CD14-positive monocyte (primary cell): ENCODE results near the gene SLC4A7. TPM values are rescaled to one million over a fixed set of nuclear protein-coding genes. Genes with fewer than 3 reads are reported as not detected.

ENCODE experiments used
- DNase-seq, 3 donors: peaks; one replicate each; pipeline ENCODE4 v3.0.0-alpha.2; 2011 to 2022
- H2AFZ ChIP-seq: 2 replicates; pipeline ENCODE4 v1.6.0; 2012; ENCODE audit warnings: mild to moderate bottlenecking, low read depth, low read length, inconsistent platforms; ENCODE audit not compliant: insufficient read depth, poor library complexity, severe bottlenecking
- H3K27ac ChIP-seq, 2 donors: 1 replicate in 1 of 2; 2 replicates in 1 of 2; pipeline ENCODE4 v1.5.1; 2012 to 2013; ENCODE audit warnings: low read length in 2 of 2, control low read depth in 1 of 2, inconsistent platforms in 1 of 2, low read depth in 1 of 2, mild to moderate bottlenecking in 1 of 2
- H3K27me3 ChIP-seq, 2 donors: one replicate each; pipeline versions ENCODE4 v1.6.0 to v1.6.1; 2011 to 2013; ENCODE audit warnings: low read length in 2 of 2; ENCODE audit not compliant: control insufficient read depth in 2 of 2, insufficient read depth in 2 of 2
- H3K36me3 ChIP-seq, 2 donors: replicated peaks in 1 of 2; 1 replicate in 1 of 2; 2 replicates in 1 of 2; pipeline versions ENCODE4 v1.5.1 to v1.6.1; 2012 to 2013; ENCODE audit warnings: low read length in 2 of 2, control low read depth in 1 of 2, inconsistent platforms in 1 of 2, mild to moderate bottlenecking in 1 of 2; ENCODE audit not compliant: insufficient read depth in 2 of 2, control insufficient read depth in 1 of 2
- H3K4me1 ChIP-seq, 2 donors: 1 replicate in 1 of 2; 2 replicates in 1 of 2; pipeline versions ENCODE4 v1.5.1 to v1.6.1; 2012 to 2013; ENCODE audit warnings: low read length in 2 of 2, control low read depth in 1 of 2, inconsistent platforms in 1 of 2, mild to moderate bottlenecking in 1 of 2, moderate library complexity in 1 of 2; ENCODE audit not compliant: insufficient read depth in 2 of 2, control insufficient read depth in 1 of 2
- H3K4me2 ChIP-seq: replicated peaks from 2 replicates; pipeline ENCODE3; 2012; ENCODE audit warnings: low read length, moderate library complexity, mild to moderate bottlenecking; ENCODE audit not compliant: poor library complexity, severe bottlenecking; ENCODE audit errors: extremely low read depth
- H3K4me3 ChIP-seq, 3 experiments: fragments of 200-600 bp in 1 of 3; sonication (generic) in 1 of 3; replicated peaks in 1 of 3; 1 replicate in 2 of 3; 2 replicates in 1 of 3; pipeline ENCODE4 v1.5.1; 2011 to 2013; ENCODE audit warnings: low read length in 3 of 3, mild to moderate bottlenecking in 3 of 3, control low read depth in 2 of 3, low read depth in 2 of 3, inconsistent platforms in 1 of 3, moderate library complexity in 1 of 3
- H3K79me2 ChIP-seq: 2 replicates; pipeline ENCODE4 v1.6.0; 2012; ENCODE audit warnings: mild to moderate bottlenecking, control low read depth, inconsistent platforms, low read length, moderate library complexity; ENCODE audit not compliant: insufficient read depth
- H3K9ac ChIP-seq: 2 replicates; pipeline ENCODE4 v1.6.0; 2017; ENCODE audit warnings: low read length, mild to moderate bottlenecking; ENCODE audit not compliant: insufficient read depth, poor library complexity, severe bottlenecking
- H3K9me3 ChIP-seq, 2 donors: replicated peaks in 1 of 2; 1 replicate in 1 of 2; 2 replicates in 1 of 2; pipeline versions ENCODE4 v1.5.1 to v1.6.1; 2012 to 2013; ENCODE audit warnings: low read length in 2 of 2, control low read depth in 1 of 2; ENCODE audit not compliant: control insufficient read depth in 1 of 2, insufficient read depth in 1 of 2
- H4K20me1 ChIP-seq: 2 replicates; pipeline ENCODE4 v1.6.0; 2012; ENCODE audit warnings: mild to moderate bottlenecking, low read length, control low read depth, moderate library complexity; ENCODE audit not compliant: insufficient read depth
- H3K27ac Mint-ChIP-seq, 7 donors: one replicate each; pipeline ENCODE4 v1.8.0; 2020; ENCODE audit warnings: mild to moderate bottlenecking in 7 of 7, mixed read lengths in 7 of 7, moderate library complexity in 6 of 7, inconsistent platforms in 2 of 7
- H3K27me3 Mint-ChIP-seq, 3 donors: one replicate each; pipeline ENCODE4 v1.8.0; 2021 to 2022; ENCODE audit warnings: low read depth in 3 of 3, mild to moderate bottlenecking in 3 of 3, mixed read lengths in 3 of 3, moderate library complexity in 3 of 3, inconsistent platforms in 1 of 3
- H3K36me3 Mint-ChIP-seq, 2 donors: one replicate each; pipeline ENCODE4 v1.8.0; 2020; ENCODE audit warnings: mixed read lengths in 2 of 2, inconsistent platforms in 1 of 2, mild to moderate bottlenecking in 1 of 2
- H3K4me1 Mint-ChIP-seq: one replicate; pipeline ENCODE4 v1.8.0; 2020; ENCODE audit warnings: mild to moderate bottlenecking, mixed read lengths
- H3K4me3 Mint-ChIP-seq, 2 donors: one replicate each; pipeline ENCODE4 v1.8.0; 2020; ENCODE audit warnings: mild to moderate bottlenecking in 2 of 2, mixed read lengths in 2 of 2, moderate library complexity in 1 of 2
- H3K9me3 Mint-ChIP-seq, 7 donors: one replicate each; pipeline ENCODE4 v1.8.0; 2020 to 2022; ENCODE audit warnings: mixed read lengths in 7 of 7, mild to moderate bottlenecking in 6 of 7, moderate library complexity in 6 of 7, inconsistent platforms in 2 of 7
- WGBS: methylation state at CpG from one replicate; pipeline ENCODE4 v1.1.5; 2013; ENCODE audit warnings: missing lambda C conversion rate; ENCODE audit not compliant: insufficient coverage; 5-methylcytosine and 5-hydroxymethylcytosine counted together
- intact Hi-C, 2 donors: fragments of 100-400 bp; cut with micrococcal nuclease; formaldehyde crosslinking; loops; one replicate each; pipeline versions ENCODE4 v1.15.0 to v1.15.1; 2023
- polyA plus RNA-seq, 3 donors: library from polyadenylated mRNA; depleted of rRNA in 1 of 3; unstranded in 2 of 3; stranded (reverse) in 1 of 3; fragments of 300-500 nt in 2 of 3; fragments of >200 nt in 1 of 3; fragmentation: Illumina TruSeq in 2 of 3; gene quantifications; 1 replicate in 2 of 3; 2 replicates in 1 of 3; pipeline ENCODE4 v1.2.3, GENCODE V29; 2012 to 2021
- TF ChIP-seq, protein P1 (sequence below): fragments of 200-600 bp; IDR thresholded peaks from one replicate; pipeline ENCODE4 v1.8.0; 2022; ENCODE audit warnings: antibody characterized with exemption, mild to moderate bottlenecking

The SLC4A7 gene
- polyA plus RNA-seq, 3 donors: 5.4 to 7.6 (median 5.5) TPM

DNA sequence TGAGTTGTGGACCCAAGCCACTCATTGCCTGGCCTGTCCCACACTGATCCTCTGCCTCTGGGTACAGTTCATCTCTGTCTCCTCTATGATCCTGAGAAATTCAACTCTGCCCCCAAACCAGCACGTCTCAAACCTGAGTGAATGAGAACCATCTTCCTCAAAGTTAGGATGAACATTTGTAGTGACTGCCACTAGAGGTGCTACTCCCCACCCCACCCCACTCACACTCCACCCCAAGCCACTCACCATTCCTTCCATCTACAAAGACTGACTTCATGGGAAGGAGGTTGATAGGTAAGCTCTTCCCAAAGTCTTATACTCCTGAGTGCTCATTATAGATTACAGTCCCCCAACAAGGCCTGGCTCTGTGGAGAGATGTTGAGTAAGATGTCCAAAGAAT lies 158.8 kb downstream of the SLC4A7 start:
- no peaks in the 10 kb centered on the region for H3K27me3 ChIP-seq
- no peak overlapping the region for H3K27ac Mint-ChIP-seq

DNA sequence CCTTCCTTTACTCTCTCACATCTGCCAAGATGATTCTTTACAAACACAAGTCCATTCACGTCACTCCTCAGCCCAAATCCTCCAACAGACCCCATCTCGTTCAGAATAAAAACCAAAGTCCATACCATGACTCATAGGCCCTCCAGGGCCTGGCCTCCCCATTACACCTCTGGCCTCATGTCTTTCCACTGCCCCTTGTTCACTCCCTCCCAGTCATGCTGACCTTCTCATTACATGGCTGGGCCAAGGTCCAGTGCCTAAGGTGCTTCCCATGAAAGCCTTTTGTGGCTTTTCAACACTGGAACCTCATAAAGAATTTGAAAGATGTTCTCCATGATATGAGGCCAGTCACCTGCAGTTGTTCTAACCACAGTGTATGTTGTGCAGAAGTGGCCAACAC lies 159.5 kb downstream of the SLC4A7 start:
- no peaks in the 10 kb centered on the region for H3K36me3 ChIP-seq
- H3K9me3 Mint-ChIP-seq: peaks cover 0 to 7% (median 3%) of the 10 kb centered on the region in 7 donors
- H3K4me3 ChIP-seq: no peak overlapping the region
- no peaks in the 10 kb centered on the region for H3K4me1 Mint-ChIP-seq
- H4K20me1 ChIP-seq: no peaks in the 10 kb centered on the region
- no peak overlapping the region for H2AFZ ChIP-seq
- peaks cover 0 to under 1% (median 0%) of the 10 kb centered on the region in 3 donors for H3K27me3 Mint-ChIP-seq
- no peak overlapping the region for H3K27ac Mint-ChIP-seq
- no peaks in the 10 kb centered on the region for H3K9me3 ChIP-seq
- WGBS: 93% methylated on average over 2 of the region's 2 CpGs
- H3K79me2 ChIP-seq: no peaks in the 10 kb centered on the region
- DNase-seq: no peak
- no peak overlapping the region for H3K9ac ChIP-seq
- no peak overlapping the region for H3K27ac ChIP-seq
- no peaks in the 10 kb centered on the region for H3K27me3 ChIP-seq
- no peaks in the 10 kb centered on the region for H3K36me3 Mint-ChIP-seq
- H3K4me1 ChIP-seq: no peaks in the 10 kb centered on the region
- H3K4me3 Mint-ChIP-seq: no peak overlapping the region
- intact Hi-C loops: no loop called here
- no peak overlapping the region for H3K4me2 ChIP-seq
- TF ChIP-seq, protein P1, sequence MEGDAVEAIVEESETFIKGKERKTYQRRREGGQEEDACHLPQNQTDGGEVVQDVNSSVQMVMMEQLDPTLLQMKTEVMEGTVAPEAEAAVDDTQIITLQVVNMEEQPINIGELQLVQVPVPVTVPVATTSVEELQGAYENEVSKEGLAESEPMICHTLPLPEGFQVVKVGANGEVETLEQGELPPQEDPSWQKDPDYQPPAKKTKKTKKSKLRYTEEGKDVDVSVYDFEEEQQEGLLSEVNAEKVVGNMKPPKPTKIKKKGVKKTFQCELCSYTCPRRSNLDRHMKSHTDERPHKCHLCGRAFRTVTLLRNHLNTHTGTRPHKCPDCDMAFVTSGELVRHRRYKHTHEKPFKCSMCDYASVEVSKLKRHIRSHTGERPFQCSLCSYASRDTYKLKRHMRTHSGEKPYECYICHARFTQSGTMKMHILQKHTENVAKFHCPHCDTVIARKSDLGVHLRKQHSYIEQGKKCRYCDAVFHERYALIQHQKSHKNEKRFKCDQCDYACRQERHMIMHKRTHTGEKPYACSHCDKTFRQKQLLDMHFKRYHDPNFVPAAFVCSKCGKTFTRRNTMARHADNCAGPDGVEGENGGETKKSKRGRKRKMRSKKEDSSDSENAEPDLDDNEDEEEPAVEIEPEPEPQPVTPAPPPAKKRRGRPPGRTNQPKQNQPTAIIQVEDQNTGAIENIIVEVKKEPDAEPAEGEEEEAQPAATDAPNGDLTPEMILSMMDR: no peak

More for the DNA sequence above, 158.8 kb downstream of the SLC4A7 start:
- Mint-ChIP-seq H3K27me3 (no peaks in the 10 kb centered on the region), H3K36me3 (no peaks in the 10 kb centered on the region), H3K4me1 (no peaks in the 10 kb centered on the region), H3K9me3 (peaks cover 0 to 8% (median 3%) of the 10 kb centered on the region in 7 donors), H3K4me3 (no peak overlapping the region)
- no peak overlapping the region for H3K9ac ChIP-seq
- no peaks in the 10 kb centered on the region for H3K36me3 ChIP-seq
- H3K4me3 ChIP-seq: no peak overlapping the region
- TF ChIP-seq, protein P1: no peak
- H3K4me1 ChIP-seq: no peaks in the 10 kb centered on the region
- intact Hi-C loops: no loop called here
- no peak overlapping the region for H3K27ac ChIP-seq
- no peaks in the 10 kb centered on the region for H3K79me2 ChIP-seq
- no peak for DNase-seq
- H4K20me1 ChIP-seq: no peaks in the 10 kb centered on the region
- no peak overlapping the region for H3K4me2 ChIP-seq
- H2AFZ ChIP-seq: no peak overlapping the region
- H3K9me3 ChIP-seq: no peaks in the 10 kb centered on the region
- 83% methylated on average over 1 of the region's 1 CpG for WGBS
